SK-N-SH treated with all-trans-retinoic acid at 6 μM for 48 hours (cell line): ENCODE data around the gene SLC25A28.

Source experiments
- ATAC-seq: fragments of 200-7000 bp; cut with Tn5 transposase; 3 replicates; pipeline ENCODE4 v1.9.1; 2020; ENCODE audit warnings: mild to moderate bottlenecking, moderate library complexity
- ARNTL ChIP-seq: fragments of 450-650 bp; formaldehyde crosslinking; IDR thresholded peaks from 2 replicates; pipeline ENCODE4 v1.5.0; 2020; ENCODE audit warnings: low read depth, mild to moderate bottlenecking, moderate library complexity, borderline replicate concordance
- BACH2 ChIP-seq: fragments of 250-450 bp; sonication (Bioruptor Pico); IDR thresholded peaks from 2 replicates; pipeline ENCODE4 v1.9.0; 2021; ENCODE audit warnings: mild to moderate bottlenecking, borderline replicate concordance
- CREB5 ChIP-seq: fragments of 250-450 bp; sonication (Bioruptor Pico); IDR thresholded peaks from 2 replicates; pipeline ENCODE4 v1.5.1; 2020; ENCODE audit warnings: low read depth, mild to moderate bottlenecking, moderate library complexity
- CSDC2 ChIP-seq: fragments of 250-450 bp; sonication (Bioruptor Pico); IDR thresholded peaks from 2 replicates; pipeline ENCODE4 v1.5.0; 2020; ENCODE audit warnings: mild to moderate bottlenecking, moderate library complexity
- CSRNP3 ChIP-seq: fragments of 250-450 bp; sonication (Bioruptor Pico); IDR thresholded peaks from 2 replicates; pipeline ENCODE4 v1.5.1; 2021; ENCODE audit warnings: mild to moderate bottlenecking, moderate library complexity
- ESRRG ChIP-seq: fragments of 250-450 bp; sonication (Bioruptor Pico); IDR thresholded peaks from 2 replicates; pipeline ENCODE4 v1.6.1; 2021; ENCODE audit warnings: mild to moderate bottlenecking
- GLIS3 ChIP-seq: fragments of 250-450 bp; sonication (Bioruptor Pico); IDR thresholded peaks from 2 replicates; pipeline ENCODE4 v1.5.0; 2020; ENCODE audit warnings: mild to moderate bottlenecking, moderate library complexity
- ISL1 ChIP-seq: fragments of 250-450 bp; sonication (Bioruptor Pico); IDR thresholded peaks from 2 replicates; pipeline ENCODE4 v2.1.2; 2022; ENCODE audit warnings: mild to moderate bottlenecking, moderate library complexity
- OSR1 ChIP-seq: fragments of 250-450 bp; sonication (Bioruptor Pico); IDR thresholded peaks from 2 replicates; pipeline ENCODE4 v1.8.0; 2022; ENCODE audit warnings: moderate library complexity, mild to moderate bottlenecking, inconsistent platforms
- PATZ1 ChIP-seq: fragments of 250-450 bp; sonication (Bioruptor Pico); IDR thresholded peaks from 2 replicates; pipeline ENCODE4 v1.8.0; 2020; ENCODE audit warnings: mild to moderate bottlenecking, moderate library complexity, borderline replicate concordance
- POU6F1 ChIP-seq: fragments of 250-450 bp; sonication (Bioruptor Pico); IDR thresholded peaks from 2 replicates; pipeline ENCODE4 v1.8.0; 2021; ENCODE audit warnings: low read depth, mild to moderate bottlenecking, moderate library complexity, borderline replicate concordance
- PPARA ChIP-seq: fragments of 250-450 bp; sonication (Bioruptor Pico); IDR thresholded peaks from 2 replicates; pipeline ENCODE4 v1.5.0; 2020; ENCODE audit warnings: mild to moderate bottlenecking, borderline replicate concordance
- TCF4 ChIP-seq: fragments of 250-450 bp; sonication (Bioruptor Pico); IDR thresholded peaks from 2 replicates; pipeline ENCODE4 v1.8.0; 2021; ENCODE audit warnings: mild to moderate bottlenecking, moderate library complexity, borderline replicate concordance
- TOX ChIP-seq: fragments of 250-450 bp; sonication (Bioruptor Pico); IDR thresholded peaks from 2 replicates; pipeline ENCODE4 v1.8.0; 2021; ENCODE audit warnings: mild to moderate bottlenecking, moderate library complexity, borderline replicate concordance
- TSHZ2 ChIP-seq: fragments of 250-450 bp; sonication (Bioruptor Pico); IDR thresholded peaks from 2 replicates; pipeline ENCODE4 v1.5.0; 2020; ENCODE audit warnings: mild to moderate bottlenecking, moderate library complexity
- ZC3H10 ChIP-seq: fragments of 250-450 bp; sonication (Bioruptor Pico); IDR thresholded peaks from 2 replicates; pipeline ENCODE4 v1.5.1; 2021; ENCODE audit warnings: mild to moderate bottlenecking, moderate library complexity
- ZFP3 ChIP-seq: fragments of 250-450 bp; sonication (Bioruptor Pico); IDR thresholded peaks from 2 replicates; pipeline ENCODE4 v1.5.0; 2020; ENCODE audit warnings: mild to moderate bottlenecking, moderate library complexity
- ZFP30 ChIP-seq: fragments of 450-650 bp; formaldehyde crosslinking; IDR thresholded peaks from 2 replicates; pipeline ENCODE4 v1.5.0; 2022; ENCODE audit warnings: mild to moderate bottlenecking, moderate library complexity
- ZNF565 ChIP-seq: fragments of 450-650 bp; formaldehyde crosslinking; conservative IDR thresholded peaks from 2 replicates; pipeline ENCODE4 v1.5.0; 2020; ENCODE audit warnings: low read depth, mild to moderate bottlenecking, moderate library complexity
- ZNF70 ChIP-seq: fragments of 450-650 bp; formaldehyde crosslinking; IDR thresholded peaks from 2 replicates; pipeline ENCODE4 v1.5.0; 2020; ENCODE audit warnings: mild to moderate bottlenecking, moderate library complexity
- ZNF8 ChIP-seq: fragments of 450-650 bp; formaldehyde crosslinking; IDR thresholded peaks from 2 replicates; pipeline ENCODE4 v1.5.0; 2020; ENCODE audit warnings: mild to moderate bottlenecking, moderate library complexity

The SLC25A28 gene

GRCh38 chr10:99582255-99582770 is 37.9 kb downstream of the SLC25A28 start:
- TF ChIP-seq ZNF8: no peak
- TF ChIP-seq OSR1 (CRISPR knock-in tag): no peak
- TF ChIP-seq TCF4: no peak
- TF ChIP-seq CSRNP3: no peak
- no peak for TF ChIP-seq BACH2 (CRISPR knock-in tag)
- TF ChIP-seq ZC3H10: no peak
- no peak for TF ChIP-seq PPARA (CRISPR knock-in tag)
- no peak for TF ChIP-seq ARNTL (CRISPR knock-in tag)
- no peak for TF ChIP-seq CSDC2 (CRISPR knock-in tag)
- no peak for TF ChIP-seq POU6F1 (CRISPR knock-in tag)
- TF ChIP-seq GLIS3 (CRISPR knock-in tag): no peak
- no peak for TF ChIP-seq ISL1 (CRISPR knock-in tag)
- no peak for TF ChIP-seq ZFP30
- no peak for TF ChIP-seq ESRRG (CRISPR knock-in tag)
- TF ChIP-seq TOX (CRISPR knock-in tag): no peak
- TF ChIP-seq ZNF565: no peak
- no peak for TF ChIP-seq TSHZ2 (CRISPR knock-in tag)
- no peak for TF ChIP-seq PATZ1
- TF ChIP-seq CREB5: no peak
- ATAC-seq: no peak

- TF ChIP-seq ARNTL (CRISPR knock-in tag) (no peak), POU6F1 (CRISPR knock-in tag) (no peak), ISL1 (CRISPR knock-in tag) (no peak), ZFP3 (CRISPR knock-in tag) (no peak), PATZ1 (no peak), ZNF70 (CRISPR knock-in tag) (no peak), ZC3H10 (no peak), ZNF8 (no peak), GLIS3 (CRISPR knock-in tag) (no peak), ZFP30 (no peak), ESRRG (CRISPR knock-in tag) (no peak)
- no peak for ATAC-seq
Observed at GRCh38 chr10:99579971-99580370, 40.3 kb downstream of the SLC25A28 start.
